Measurements from ENCODE around the gene ARSG.

GRCh38 chr17:68384471-68384870, 93.2 kb downstream of the ARSG start:
- no peak for TF ChIP-seq CTCF (IDR thresholded peaks at IDR 0.05; ENCODE audit: low read depth, low read length, poor library complexity, severe bottlenecking)
- TF ChIP-seq EZH2phosphoT487 (IDR thresholded peaks at IDR 0.05; ENCODE audit: borderline replicate concordance, low read length): no peak
